ENCODE data around the gene PER1. TPM values are rescaled to one million over a fixed set of nuclear protein-coding genes. Genes with fewer than 3 reads are reported as not detected.

PER1 gene
- total RNA-seq = 10 to 100 TPM; 46.5 to 55.9 TPM

- peaks cover 20% of the 10 kb centered on the region for H3K36me3 Mint-ChIP-seq (ENCODE audit: low read depth)
- peak within 1 kb of the TSS; percentile 80 for H3K27ac Mint-ChIP-seq
- no peak within 1 kb of the TSS for H3K4me3 Mint-ChIP-seq
- peak; percentile 95 for DNase-seq
- ChIA-PET CTCF (no interaction called here), POLR2A (interaction anchor here (1.0 kb wide), 1 partner anchor 21 kb away, joined by 6 read pairs; no protein-coding TSS in a partner anchor)
- ATAC-seq = peak; percentile 36
- H3K9me3 Mint-ChIP-seq (ENCODE audit: low read depth) = no peaks in the 10 kb centered on the region
- H3K27me3 Mint-ChIP-seq = no peaks in the 10 kb centered on the region
- peaks cover 30% of the 10 kb centered on the region for H3K4me1 Mint-ChIP-seq
- intact Hi-C loops (cut with DNase I, micrococcal nuclease) = loop anchor here (1.0 to 10.0 kb wide), 6 partner anchors 29 to 907 kb away; partner anchors contain the start of genes CD68 (in 1 of the 2), CNTROB (in 1 of the 2), GABARAP (in 1 of the 2) and POLR2A (in 1 of the 2)
Measured at GRCh38 chr17:8152112-8152775, at the start of gene PER1. Gene PER1 (minus strand): TSS chr17:8152404. CDS start chr17:8150706, 1,698 bp downstream.

GRCh38 chr17:8192070-8192815, 40.0 kb upstream of the PER1 start:
- POLR2A ChIA-PET = interaction anchor here (0.6 to 4.7 kb wide), 6 partner anchors 18 to 65 kb away, joined by 3 to 78 read pairs (median 6); partner anchors contain the start of gene AURKB
- CTCF ChIA-PET = interaction anchor here (0.7 to 1.8 kb wide), 8 partner anchors 12 to 32 kb away, joined by 4 to 10 read pairs (median 5); partner anchors contain the start of genes AURKB and TMEM107
- peak; percentile 79 for DNase-seq
- H3K4me1 Mint-ChIP-seq = peaks cover 17% of the 10 kb centered on the region
- intact Hi-C loops (cut with DNase I, micrococcal nuclease) = loop anchor here (1.0 kb wide), 1 partner anchor 8 kb away; no protein-coding TSS in a partner anchor
- no peak overlapping the region for H3K27ac Mint-ChIP-seq
- H3K36me3 Mint-ChIP-seq (ENCODE audit: low read depth) = no peaks in the 10 kb centered on the region
- H3K27me3 Mint-ChIP-seq = no peaks in the 10 kb centered on the region
- H3K9me3 Mint-ChIP-seq (ENCODE audit: low read depth) = no peaks in the 10 kb centered on the region
- H3K4me3 Mint-ChIP-seq = no peak overlapping the region
- peak; percentile 50 for ATAC-seq

- peak overlapping the region; percentile 86 for H3K27ac Mint-ChIP-seq
- H3K4me3 Mint-ChIP-seq = no peak overlapping the region
- DNase-seq (no peak), ATAC-seq (no peak)
- intact Hi-C loops (cut with DNase I, micrococcal nuclease) = loop anchor here (1.0 kb wide), 2 partner anchors 20 to 245 kb away; partner anchors contain the start of genes AURKB (in 1 of the 2) and NDEL1 (in 1 of the 2)
- H3K4me1 Mint-ChIP-seq = peaks cover 10% of the 10 kb centered on the region
- H3K27me3 Mint-ChIP-seq = no peaks in the 10 kb centered on the region
- no peaks in the 10 kb centered on the region for H3K36me3 Mint-ChIP-seq (ENCODE audit: low read depth)
- ChIA-PET CTCF (interaction anchor here (0.6 to 6.0 kb wide), 9 partner anchors 13 to 111 kb away, joined by 3 to 59 read pairs (median 4); partner anchors contain the start of genes ALOXE3, AURKB and CTC1), POLR2A (interaction anchor here (0.6 to 4.7 kb wide), 17 partner anchors 8 to 333 kb away, joined by 3 to 78 read pairs (median 4); partner anchors contain the start of genes CTC1, CYB5D1, NAA38 and PFAS)
- H3K9me3 Mint-ChIP-seq (ENCODE audit: low read depth) = no peaks in the 10 kb centered on the region
Measured at GRCh38 chr17:8190506-8190905, 38.3 kb upstream of the PER1 start.

GRCh38 chr17:8189711-8190477, 37.7 kb upstream of the PER1 start, which contains the start of gene BORCS6:
Gene BORCS6 (minus strand): TSS chr17:8190180. CDS start chr17:8190140, 40 bp downstream.
- Mint-ChIP-seq H3K27me3 (no peaks in the 10 kb centered on the region), H3K36me3 (ENCODE audit: low read depth) (no peaks in the 10 kb centered on the region), H3K27ac (peak within 1 kb of the TSS; percentile 86), H3K9me3 (ENCODE audit: low read depth) (no peaks in the 10 kb centered on the region), H3K4me1 (peaks cover 10% of the 10 kb centered on the region), H3K4me3 (no peak within 1 kb of the TSS)
- DNase-seq (peak; percentile 98), ATAC-seq (peak; percentile 67)
- ChIA-PET CTCF (interaction anchor here (0.6 to 6.0 kb wide), 11 partner anchors 12 to 111 kb away, joined by 3 to 59 read pairs (median 4); partner anchors contain the start of genes ALOXE3, AURKB and CTC1), POLR2A (interaction anchor here (0.6 to 4.7 kb wide), 18 partner anchors 8 to 332 kb away, joined by 3 to 78 read pairs (median 4); partner anchors contain the start of genes CTC1, CYB5D1, NAA38 and PFAS)
- intact Hi-C loops (cut with DNase I, micrococcal nuclease) = loop anchor here (1.0 kb wide), 2 partner anchors 20 to 245 kb away; partner anchors contain the start of genes AURKB (in 1 of the 2) and NDEL1 (in 1 of the 2)

GRCh38 chr17:8189041-8189710, 37.0 kb upstream of the PER1 start:
- Mint-ChIP-seq H3K4me1 (peaks cover 10% of the 10 kb centered on the region), H3K9me3 (ENCODE audit: low read depth) (no peaks in the 10 kb centered on the region), H3K27ac (peak overlapping the region; percentile 86), H3K27me3 (no peaks in the 10 kb centered on the region), H3K36me3 (ENCODE audit: low read depth) (no peaks in the 10 kb centered on the region), H3K4me3 (no peak overlapping the region)
- ChIA-PET POLR2A (interaction anchor here (1.1 to 4.7 kb wide), 8 partner anchors 16 to 69 kb away, joined by 3 to 78 read pairs (median 6); partner anchors contain the start of gene AURKB), CTCF (interaction anchor here (0.7 to 6.0 kb wide), 5 partner anchors 16 to 1165 kb away, joined by 3 to 59 read pairs (median 4); partner anchors contain the start of gene ALOXE3)
- no peak for ATAC-seq
- intact Hi-C loops (cut with DNase I, micrococcal nuclease) = no loop called here
- DNase-seq = peak; percentile 58

GRCh38 chr17:8188263-8188839, 36.1 kb upstream of the PER1 start:
- intact Hi-C loops (cut with DNase I, micrococcal nuclease) = no loop called here
- Mint-ChIP-seq H3K9me3 (ENCODE audit: low read depth) (no peaks in the 10 kb centered on the region), H3K27ac (no peak overlapping the region), H3K27me3 (no peaks in the 10 kb centered on the region), H3K4me3 (no peak overlapping the region), H3K36me3 (ENCODE audit: low read depth) (no peaks in the 10 kb centered on the region), H3K4me1 (peaks cover 13% of the 10 kb centered on the region)
- DNase-seq = peak; percentile 51
- ChIA-PET CTCF (interaction anchor here (0.6 to 6.0 kb wide), 12 partner anchors 12 to 1178 kb away, joined by 3 to 59 read pairs (median 6); partner anchors contain the start of genes ALOXE3 and SLC25A35), POLR2A (interaction anchor here (0.5 to 4.7 kb wide), 9 partner anchors 15 to 69 kb away, joined by 3 to 78 read pairs (median 5); partner anchors contain the start of genes AURKB and CTC1)
- no peak for ATAC-seq

GRCh38 chr17:8187517-8188262, 35.5 kb upstream of the PER1 start:
- intact Hi-C loops (cut with DNase I, micrococcal nuclease) = loop anchor here (1.0 to 2.0 kb wide), 14 partner anchors 13 to 195 kb away; partner anchors contain the start of genes AURKB (in 1 of the 2), CTC1 (in 1 of the 2), PFAS (in 1 of the 2) and RANGRF (in 1 of the 2)
- Mint-ChIP-seq H3K27ac (no peak overlapping the region), H3K4me3 (no peak overlapping the region), H3K27me3 (no peaks in the 10 kb centered on the region), H3K36me3 (ENCODE audit: low read depth) (no peaks in the 10 kb centered on the region), H3K4me1 (peaks cover 13% of the 10 kb centered on the region), H3K9me3 (ENCODE audit: low read depth) (no peaks in the 10 kb centered on the region)
- POLR2A ChIA-PET = interaction anchor here (0.5 to 4.7 kb wide), 10 partner anchors 14 to 101 kb away, joined by 3 to 78 read pairs (median 5); partner anchors contain the start of genes AURKB, CTC1 and RANGRF
- DNase-seq (peak; percentile 95), ATAC-seq (peak; percentile 37)
- CTCF ChIA-PET = interaction anchor here (0.7 to 6.0 kb wide), 14 partner anchors 11 to 108 kb away, joined by 3 to 59 read pairs (median 6); partner anchors contain the start of genes ALOXE3, SLC25A35 and TMEM107

GRCh38 chr17:8186787-8187516, 34.7 kb upstream of the PER1 start:
- CTCF ChIA-PET = interaction anchor here (0.7 to 6.0 kb wide), 11 partner anchors 10 to 109 kb away, joined by 3 to 59 read pairs (median 6); partner anchors contain the start of genes ALOXE3, SLC25A35 and TMEM107
- peak; percentile 41 for ATAC-seq
- intact Hi-C loops (cut with DNase I, micrococcal nuclease) = loop anchor here (1.0 to 2.0 kb wide), 16 partner anchors 11 to 196 kb away; partner anchors contain the start of genes AURKB (in 1 of the 2), CTC1 (in 1 of the 2), PFAS (in 1 of the 2) and RANGRF (in 1 of the 2)
- no peak overlapping the region for H3K4me3 Mint-ChIP-seq
- peaks cover 13% of the 10 kb centered on the region for H3K4me1 Mint-ChIP-seq
- no peaks in the 10 kb centered on the region for H3K36me3 Mint-ChIP-seq (ENCODE audit: low read depth)
- peak; percentile 97 for DNase-seq
- no peak overlapping the region for H3K27ac Mint-ChIP-seq
- POLR2A ChIA-PET = interaction anchor here (0.5 to 3.2 kb wide), 7 partner anchors 14 to 101 kb away, joined by 3 to 17 read pairs (median 7); partner anchors contain the start of genes AURKB, CTC1 and RANGRF
- no peaks in the 10 kb centered on the region for H3K27me3 Mint-ChIP-seq
- H3K9me3 Mint-ChIP-seq (ENCODE audit: low read depth) = no peaks in the 10 kb centered on the region

Measured in activated CD4-positive, alpha-beta T cell treated with anti-CD3 and anti-CD28 coated beads for 36 hours (primary cell).